ENCODE measurements around the gene KRTAP5-6. TPM values are rescaled to one million over a fixed set of nuclear protein-coding genes. Genes with fewer than 3 reads are reported as not detected.
A peak's percentile ranks its signal among the peaks of the same experiment; 100 is the strongest.
"Not testable (repeated sequence)": the region's sequence is repeated elsewhere in the genome, so short reads cannot be mapped to it uniquely, and the experiment has no call there.

The KRTAP5-6 gene
- total RNA-seq, 1 experiment from 2014 or later: not detected

DNA sequence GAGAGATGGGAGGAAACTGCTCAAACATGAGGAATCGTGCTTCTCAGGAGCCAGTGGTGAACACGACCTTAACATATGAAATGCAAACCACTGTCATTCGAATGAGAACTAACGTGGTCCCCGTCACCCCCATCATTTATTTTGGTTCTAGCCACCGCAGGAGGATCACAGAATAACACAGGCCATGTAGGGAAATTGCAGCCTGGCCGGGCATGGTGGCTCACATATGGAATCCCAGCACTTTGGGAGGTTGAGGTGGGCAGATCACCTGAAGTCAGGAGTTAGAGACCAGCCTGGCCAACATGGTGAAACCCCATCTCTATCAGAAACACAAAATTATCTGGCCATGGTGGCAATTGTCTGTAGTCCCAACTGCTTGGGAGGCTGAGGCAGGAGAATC, 40.3 kb upstream of the KRTAP5-6 start:
- DNase-seq: no peak
- no peaks in the 10 kb centered on the region for H3K9me3 ChIP-seq
- H3K27me3 ChIP-seq: no peaks in the 10 kb centered on the region
- H3K36me3 ChIP-seq: no peaks in the 10 kb centered on the region
- H3K4me3 ChIP-seq: no peak overlapping the region

DNA sequence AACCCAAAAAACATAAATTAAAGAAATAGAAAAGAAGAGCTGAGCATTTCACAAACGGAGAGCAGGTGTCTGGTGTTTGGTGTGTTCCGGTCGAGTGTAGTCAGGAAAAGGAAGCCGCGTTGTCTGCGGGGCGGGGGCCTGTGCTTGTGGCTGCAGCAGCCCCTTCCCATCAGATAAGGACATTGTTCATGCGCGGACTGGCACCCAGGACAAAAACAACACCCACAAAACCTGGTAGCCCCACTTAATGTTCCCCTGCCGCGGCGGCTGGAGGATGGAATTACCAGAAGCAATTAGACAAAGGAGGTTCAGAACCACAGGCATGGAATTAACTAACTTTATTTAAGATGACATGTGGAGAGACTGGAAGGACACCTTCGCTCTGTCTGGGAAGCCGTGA, 37.5 kb upstream of the KRTAP5-6 start:
- H3K9me3 ChIP-seq: no peaks in the 10 kb centered on the region
- H3K4me3 ChIP-seq: no peak overlapping the region
- DNase-seq: no peak
- H3K36me3 ChIP-seq: no peaks in the 10 kb centered on the region
- no peaks in the 10 kb centered on the region for H3K27me3 ChIP-seq

DNA sequence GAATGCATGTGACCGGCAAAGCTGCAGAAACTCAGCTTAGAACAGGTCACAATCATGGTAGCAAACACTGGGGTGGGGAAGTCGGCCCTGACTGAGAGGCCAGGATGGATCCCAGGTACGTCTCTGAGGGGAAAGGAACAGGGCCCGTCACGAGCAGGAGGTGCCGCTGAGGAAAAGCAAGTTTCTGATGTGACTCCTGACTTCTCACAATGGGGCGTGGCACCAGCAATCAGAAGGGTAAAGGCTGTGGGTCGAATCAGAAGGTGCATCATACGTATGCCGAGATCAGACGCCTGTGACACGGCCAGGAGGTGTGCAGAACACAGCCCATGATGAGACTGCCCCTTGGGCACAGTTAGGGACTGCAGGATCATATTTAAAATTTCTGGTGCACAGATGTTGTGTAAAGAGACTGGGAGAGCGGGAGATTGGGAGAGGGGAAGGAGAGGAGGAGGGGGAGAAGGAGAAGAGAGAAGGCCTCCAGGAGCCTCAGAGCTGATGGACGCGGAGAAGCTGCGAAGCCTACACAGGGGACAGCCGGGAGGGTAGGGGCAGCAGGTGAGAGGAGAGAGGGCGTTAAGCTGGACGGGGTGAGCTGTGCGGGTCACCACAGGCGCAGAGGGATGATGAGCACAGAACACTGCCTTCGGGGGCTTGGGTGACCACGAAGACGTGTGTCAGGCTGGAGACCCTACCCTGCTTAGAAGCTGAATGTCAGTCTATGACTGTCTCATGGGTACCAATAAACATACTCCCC, 36.7 kb upstream of the KRTAP5-6 start:
- no peaks in the 10 kb centered on the region for H3K36me3 ChIP-seq
- H3K27me3 ChIP-seq: no peaks in the 10 kb centered on the region
- H3K4me3 ChIP-seq: no peak overlapping the region
- H3K9me3 ChIP-seq: no peaks in the 10 kb centered on the region
- no peak for DNase-seq

DNA sequence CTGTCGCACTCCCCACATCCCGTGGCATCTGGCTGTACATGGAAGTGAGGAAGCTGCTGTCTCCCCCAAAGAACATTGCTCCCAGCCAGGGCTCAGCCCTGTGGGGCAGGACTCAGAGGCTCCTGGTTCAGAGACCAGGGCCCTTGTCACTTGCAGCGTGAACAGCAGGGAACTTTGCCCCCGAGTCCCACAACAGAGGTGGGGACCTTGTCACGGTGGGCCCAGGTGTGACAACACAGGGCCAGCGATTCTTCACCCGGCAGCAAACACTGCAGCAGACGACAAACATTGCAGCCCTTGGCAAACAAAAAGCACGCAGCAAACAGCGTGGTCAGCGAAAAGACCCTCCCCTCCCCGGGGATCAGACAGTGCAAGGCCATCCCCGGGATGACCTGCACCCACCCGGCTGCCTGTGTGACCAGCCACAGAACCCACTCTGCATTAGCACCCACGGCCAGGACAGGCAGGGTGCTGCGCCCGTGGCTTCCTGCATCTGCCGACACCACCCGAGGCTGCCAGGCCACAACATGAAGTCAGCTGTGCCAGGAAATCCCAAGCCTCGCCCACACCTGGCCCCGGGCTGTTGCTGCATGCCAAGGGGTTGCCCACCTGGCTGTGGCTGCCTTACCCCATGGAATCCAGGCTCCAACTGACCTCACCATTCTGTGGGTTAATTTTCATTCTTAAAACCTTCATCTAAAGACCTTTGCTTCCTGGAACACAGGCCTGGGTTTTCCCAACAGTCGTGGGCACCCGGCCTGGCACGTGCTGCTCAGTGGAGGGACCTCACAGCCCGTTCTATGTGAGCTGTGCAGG, 35.3 kb upstream of the KRTAP5-6 start:
- DNase-seq, H3K9me3 ChIP-seq, H3K27me3 ChIP-seq, H3K4me3 ChIP-seq, H3K36me3 ChIP-seq: not testable (repeated sequence)

DNA sequence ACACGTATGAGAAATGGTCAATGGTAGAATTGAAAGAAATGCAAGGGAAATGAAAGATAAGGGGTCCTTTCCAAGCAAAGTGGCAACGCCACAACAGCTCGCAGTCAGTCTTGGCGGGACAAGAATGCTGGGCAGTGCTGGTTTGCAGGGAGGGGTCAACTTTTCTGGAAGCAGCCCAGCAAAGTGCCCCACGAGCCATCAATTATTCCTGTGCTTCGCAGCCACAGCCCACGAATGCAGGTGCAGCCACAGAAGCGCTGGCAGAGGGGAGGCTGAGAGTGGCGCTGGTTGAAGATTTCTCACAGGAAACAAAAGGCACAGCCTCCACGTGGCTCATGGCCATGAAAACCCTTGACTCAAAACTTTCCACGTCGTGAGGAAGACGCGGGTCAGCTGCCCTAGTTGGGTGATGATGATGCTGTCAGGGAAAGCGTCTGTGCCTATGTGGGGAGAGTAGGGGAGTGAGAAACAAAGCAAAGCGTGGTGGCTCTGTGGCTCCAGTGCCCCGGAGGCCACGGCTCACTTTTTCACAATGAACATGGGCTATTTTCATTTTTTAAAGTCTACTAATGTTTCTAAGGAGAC, 34.2 kb upstream of the KRTAP5-6 start:
- not testable (repeated sequence) for H3K36me3 ChIP-seq, H3K4me3 ChIP-seq, H3K27me3 ChIP-seq, H3K9me3 ChIP-seq, DNase-seq

DNA sequence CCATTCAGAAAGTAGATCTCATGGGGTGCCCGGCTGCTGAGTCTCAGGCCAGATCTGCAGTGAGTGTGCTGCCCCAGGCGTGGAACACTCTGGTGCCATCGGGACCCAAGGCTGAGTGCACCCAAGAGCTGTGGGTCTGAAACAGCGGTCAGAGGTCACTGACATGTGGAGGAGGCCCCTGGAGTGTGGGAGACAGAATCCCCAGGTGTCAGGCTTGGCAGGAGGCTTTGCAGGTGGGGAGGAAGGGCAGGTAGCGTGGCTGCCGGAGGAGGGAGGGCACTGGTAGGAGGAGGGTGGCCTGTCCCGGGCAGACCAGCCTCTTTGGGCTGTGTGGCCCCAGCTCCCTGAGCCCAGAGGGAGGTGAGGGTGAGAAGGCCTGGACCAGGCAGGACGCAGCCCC, 31.7 kb upstream of the KRTAP5-6 start:
- no peak overlapping the region for H3K4me3 ChIP-seq
- DNase-seq: no peak
- H3K27me3 ChIP-seq: peaks cover 11% of the 10 kb centered on the region; the same call in 1 of the 2 replicates
- no peaks in the 10 kb centered on the region for H3K36me3 ChIP-seq
- no peaks in the 10 kb centered on the region for H3K9me3 ChIP-seq

DNA sequence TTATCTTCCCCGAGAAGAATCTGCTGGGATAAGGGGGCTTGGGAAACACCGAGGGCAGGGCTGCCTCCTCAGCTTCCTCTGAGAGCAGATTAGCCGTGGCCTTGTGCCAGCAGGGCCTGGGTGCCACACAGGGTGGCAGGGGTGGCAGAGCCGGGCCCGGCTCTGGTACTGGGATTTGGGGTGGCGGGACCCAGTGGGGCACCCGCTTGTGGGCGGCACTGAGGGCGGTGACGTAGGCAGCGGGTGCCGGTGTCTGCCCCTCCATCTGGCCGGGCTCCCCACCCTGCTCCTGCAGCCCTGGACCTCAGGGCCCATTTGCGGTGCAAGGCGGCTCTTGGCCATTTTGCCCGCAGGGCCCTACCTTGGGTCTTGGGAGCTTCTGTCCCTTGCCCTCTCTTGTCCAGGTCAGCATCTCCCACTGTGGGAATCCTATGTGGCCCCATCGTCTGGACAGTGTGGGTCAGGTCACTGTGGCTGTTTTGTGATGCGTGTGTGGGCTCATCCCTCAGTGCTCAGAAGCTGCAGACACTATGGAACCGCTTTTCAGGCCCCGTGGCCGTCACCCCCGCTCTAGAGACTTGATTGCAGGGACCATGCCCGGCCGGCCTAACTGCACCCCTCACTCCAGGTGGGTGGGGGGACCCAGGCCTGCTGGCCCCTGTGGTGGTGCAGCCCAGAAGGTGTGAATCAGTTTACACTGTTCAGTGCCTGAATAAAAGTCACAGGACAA, 29.7 kb upstream of the KRTAP5-6 start:
- DNase-seq: no peak
- Histone ChIP-seq H3K9me3 (no peaks in the 10 kb centered on the region), H3K27me3 (peaks cover 13% of the 10 kb centered on the region), H3K4me3 (no peak overlapping the region), H3K36me3 (no peaks in the 10 kb centered on the region)

DNA sequence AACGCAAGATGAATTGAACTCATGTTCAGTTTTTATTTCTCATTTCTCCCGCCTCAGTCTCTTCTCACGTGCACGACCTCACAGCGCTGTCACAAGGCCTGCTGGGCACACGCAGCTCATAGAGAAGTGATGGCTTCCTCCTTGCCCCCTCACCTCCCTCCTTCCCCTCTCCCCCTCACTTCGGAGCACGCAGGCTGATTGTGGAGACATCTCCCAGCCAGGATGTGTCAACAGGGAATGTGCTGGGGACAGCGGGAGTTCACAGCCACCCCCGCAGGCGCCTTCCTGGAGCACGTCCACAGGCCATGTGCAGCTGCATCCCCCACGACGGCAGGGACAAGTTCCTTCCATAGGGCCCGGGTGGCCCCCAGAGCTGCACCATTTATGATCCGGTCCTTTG, 29.1 kb upstream of the KRTAP5-6 start:
- no peaks in the 10 kb centered on the region for H3K9me3 ChIP-seq
- H3K4me3 ChIP-seq: no peak overlapping the region
- DNase-seq: no peak
- peaks cover 18% of the 10 kb centered on the region for H3K27me3 ChIP-seq
- no peaks in the 10 kb centered on the region for H3K36me3 ChIP-seq

DNA sequence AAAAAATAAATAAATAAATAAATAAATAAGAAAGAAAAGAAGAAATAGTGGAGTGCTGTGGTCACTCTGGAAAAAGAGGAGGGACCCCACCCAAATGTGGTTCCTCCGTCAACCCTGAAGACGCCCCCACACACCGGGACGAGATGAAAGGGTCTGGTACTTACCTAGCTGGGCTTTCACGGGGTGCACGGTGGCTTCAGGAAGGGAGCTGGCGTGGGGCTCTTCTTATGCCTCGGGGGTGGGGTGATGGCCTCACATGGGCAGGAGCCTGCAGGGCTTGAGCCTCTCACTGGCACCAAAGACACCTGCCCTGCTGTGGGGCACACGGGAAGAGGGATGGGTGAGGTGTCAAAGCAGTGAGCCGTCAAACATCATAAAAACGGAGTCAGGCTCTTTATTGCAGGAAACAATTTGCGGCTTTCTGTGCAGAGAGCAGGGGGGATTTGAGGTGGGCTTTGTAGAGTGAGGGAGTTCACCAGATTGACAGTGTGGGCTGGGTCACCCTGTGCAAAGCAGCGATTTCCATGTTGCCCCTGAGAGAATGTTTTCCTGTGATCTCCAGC, 28.0 kb upstream of the KRTAP5-6 start:
- peaks cover 28% of the 10 kb centered on the region for H3K27me3 ChIP-seq
- no peak for DNase-seq
- H3K36me3 ChIP-seq: no peaks in the 10 kb centered on the region
- H3K4me3 ChIP-seq: no peak overlapping the region
- no peaks in the 10 kb centered on the region for H3K9me3 ChIP-seq

DNA sequence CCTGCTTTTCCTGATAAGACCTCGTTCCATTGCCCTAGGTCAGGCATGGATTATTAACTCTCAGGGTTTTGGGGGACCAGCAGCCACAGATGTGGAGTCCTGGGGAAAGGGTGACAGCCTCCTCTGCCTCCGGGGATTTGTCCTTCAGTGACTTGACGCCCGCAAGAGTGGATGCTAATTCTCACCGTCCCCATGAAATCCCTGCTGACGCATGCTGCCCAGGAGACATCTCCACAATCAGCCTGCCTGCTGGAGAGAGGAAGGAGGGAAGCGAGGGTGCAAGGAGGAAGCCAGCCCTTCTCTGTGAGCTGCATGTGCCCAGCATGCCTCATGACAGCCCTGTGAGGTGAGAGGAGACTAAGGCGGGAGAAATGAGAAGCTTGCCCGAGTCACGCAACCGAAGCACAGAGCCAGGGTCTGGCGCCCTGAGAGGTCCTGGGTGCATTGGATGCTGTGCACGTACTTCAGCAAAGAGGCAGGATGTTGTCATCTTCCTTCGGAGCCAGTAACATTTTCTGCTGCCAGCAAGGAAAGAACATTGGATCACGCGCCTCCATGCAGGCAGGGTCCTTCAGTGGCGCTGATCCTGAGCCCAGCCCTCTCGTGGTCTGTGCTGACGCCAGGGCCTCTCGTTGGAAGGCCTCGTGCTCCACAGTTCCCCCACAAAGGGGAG, 27.3 kb upstream of the KRTAP5-6 start:
- H3K27me3 ChIP-seq: peaks cover 32% of the 10 kb centered on the region
- H3K9me3 ChIP-seq: no peaks in the 10 kb centered on the region
- no peak overlapping the region for H3K4me3 ChIP-seq
- DNase-seq: peak; percentile 18
- no peaks in the 10 kb centered on the region for H3K36me3 ChIP-seq

DNA sequence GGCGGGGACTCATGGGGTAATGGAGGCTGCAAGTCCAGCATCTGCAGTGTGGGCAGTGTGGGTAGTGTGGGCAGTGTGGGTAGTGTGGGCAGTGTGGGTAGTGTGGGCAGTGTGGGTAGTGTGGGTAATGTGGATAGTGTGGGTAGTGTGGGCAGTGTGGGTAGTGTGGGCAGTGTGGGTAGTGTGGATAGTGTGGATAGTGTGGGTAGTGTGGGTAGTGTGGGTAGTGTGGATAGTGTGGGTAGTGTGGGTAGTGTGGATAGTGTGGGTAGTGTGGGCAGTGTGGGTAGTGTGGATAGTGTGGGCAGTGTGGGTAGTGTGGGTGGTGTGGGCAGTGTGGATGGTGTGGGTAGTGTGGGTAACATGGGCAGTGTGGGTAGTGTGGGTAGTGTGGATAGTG, 26.5 kb upstream of the KRTAP5-6 start:
- not testable (repeated sequence) for DNase-seq

DNA sequence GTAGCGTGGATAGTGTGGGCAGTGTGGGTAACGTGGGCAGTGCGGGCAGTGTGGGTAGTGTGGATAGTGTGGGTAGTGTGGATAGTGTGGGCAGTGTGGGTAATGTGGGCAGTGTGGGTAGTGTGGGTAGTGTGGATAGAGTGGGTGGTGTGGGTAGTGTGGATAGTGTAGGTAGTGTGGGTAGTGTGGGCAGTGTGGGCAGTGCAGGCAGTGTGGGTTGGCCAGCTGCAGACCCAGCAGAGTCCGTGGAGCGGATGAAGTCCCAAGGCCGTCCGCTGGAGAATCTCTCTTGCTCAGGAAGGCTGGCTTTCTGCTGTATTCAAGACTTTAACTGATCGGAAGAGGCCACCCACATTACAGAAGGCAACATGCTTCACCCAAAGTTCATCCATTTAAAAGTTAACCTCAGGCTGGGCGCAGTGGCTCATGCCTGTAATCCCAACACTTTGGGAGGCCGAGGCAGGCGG, 26.1 kb upstream of the KRTAP5-6 start:
- Histone ChIP-seq H3K4me3 (no peak overlapping the region), H3K9me3 (no peaks in the 10 kb centered on the region), H3K36me3 (no peaks in the 10 kb centered on the region), H3K27me3 (peaks cover 33% of the 10 kb centered on the region)
- DNase-seq: no peak

More for the DNA sequence above, 26.5 kb upstream of the KRTAP5-6 start:
- H3K4me3 ChIP-seq, H3K36me3 ChIP-seq, H3K9me3 ChIP-seq: not testable (repeated sequence)
- H3K27me3 ChIP-seq: peaks cover 32% of the 10 kb centered on the region

DNA sequence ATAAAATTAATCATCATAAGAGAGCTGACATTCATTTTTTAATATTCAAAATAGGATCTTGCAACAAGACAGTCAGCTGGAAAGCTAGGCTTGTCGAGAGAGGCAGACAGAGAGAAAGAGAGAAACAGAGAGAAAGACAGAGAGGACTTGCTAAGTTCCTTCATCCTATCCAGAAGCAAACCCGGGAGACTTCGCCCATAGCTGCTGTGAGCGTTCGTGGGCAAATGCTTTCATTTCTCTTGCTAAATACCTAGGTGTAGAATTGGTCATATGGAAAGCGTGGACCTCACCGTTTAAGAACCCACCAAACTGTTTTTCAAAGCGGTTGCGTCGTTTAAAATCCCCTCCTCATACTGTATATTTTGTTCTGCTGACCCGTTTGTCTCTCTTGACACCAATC, 25.3 kb upstream of the KRTAP5-6 start:
- Histone ChIP-seq H3K4me3 (no peak overlapping the region), H3K36me3 (no peaks in the 10 kb centered on the region), H3K9me3 (no peaks in the 10 kb centered on the region), H3K27me3 (peaks cover 40% of the 10 kb centered on the region)
- no peak for DNase-seq

DNA sequence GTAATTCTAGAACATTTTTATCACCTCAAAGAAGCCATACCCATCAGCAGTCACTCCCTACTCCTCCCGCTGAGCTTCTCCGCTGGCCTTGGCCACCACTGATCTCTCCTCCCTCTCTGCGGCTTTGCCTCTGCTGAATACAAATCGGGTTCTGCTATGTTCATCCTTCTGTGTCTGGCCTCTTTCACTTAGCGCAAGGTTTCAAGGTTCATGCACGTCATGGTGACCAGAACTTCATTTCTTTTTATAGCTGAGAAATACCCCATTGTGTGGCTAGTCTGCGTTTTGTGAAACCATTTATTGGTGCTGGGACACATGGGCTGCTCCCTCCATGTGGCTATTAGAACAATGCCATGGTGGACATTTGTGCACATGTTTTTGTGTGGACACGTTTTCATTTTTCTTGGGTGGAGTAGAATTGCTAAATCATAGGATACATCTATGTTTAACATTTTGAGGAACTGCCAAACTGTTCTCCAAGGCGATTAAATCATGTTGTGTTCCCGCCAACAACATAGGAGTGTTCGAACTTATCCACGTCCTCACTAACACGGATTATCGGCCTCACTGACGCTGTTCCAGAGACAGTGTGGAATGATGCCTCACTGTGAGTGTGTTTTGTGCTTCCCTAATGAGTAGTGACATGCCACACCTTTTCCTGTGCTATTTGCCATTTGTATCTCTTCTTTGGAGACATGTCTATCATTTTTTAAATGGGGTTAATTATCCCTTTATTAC, 24.2 kb upstream of the KRTAP5-6 start:
- Histone ChIP-seq H3K27me3 (peaks cover 45% of the 10 kb centered on the region), H3K9me3 (no peaks in the 10 kb centered on the region), H3K36me3 (no peaks in the 10 kb centered on the region), H3K4me3 (no peak overlapping the region)
- DNase-seq: no peak

DNA sequence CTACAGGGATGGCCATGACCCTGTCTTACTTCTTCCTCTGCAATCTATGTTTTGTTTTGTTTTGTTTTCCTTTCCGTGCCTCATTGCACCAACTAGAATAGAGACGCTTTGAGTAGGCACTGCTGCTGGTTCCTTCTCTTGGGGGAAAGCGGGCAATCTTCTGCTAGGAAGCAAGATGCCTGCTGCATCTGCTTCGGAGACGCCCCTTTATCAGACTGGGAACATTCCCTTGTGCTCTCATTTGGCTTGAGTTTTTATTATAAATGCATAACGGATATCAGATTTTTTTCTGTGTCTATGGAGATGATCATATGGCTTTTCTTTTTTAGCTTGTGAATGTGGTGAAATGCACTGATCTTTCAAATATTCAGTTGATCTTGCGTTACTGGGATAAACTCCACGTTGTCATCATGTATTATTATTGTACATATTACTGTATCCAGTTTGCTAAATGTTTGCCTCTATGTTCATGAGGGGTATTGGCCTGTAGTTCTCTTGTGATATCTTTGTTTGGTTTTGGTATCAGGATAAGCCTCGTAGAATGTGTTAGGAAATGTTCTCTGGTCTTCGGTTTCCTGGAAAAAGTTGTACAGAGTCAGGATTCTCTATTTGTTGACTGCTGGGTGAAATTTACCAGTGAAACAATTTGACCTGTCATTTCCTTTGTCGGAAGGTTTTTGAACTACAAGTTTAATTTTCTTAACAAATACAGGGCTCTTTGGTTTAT, 23.4 kb upstream of the KRTAP5-6 start:
- Histone ChIP-seq H3K9me3 (no peaks in the 10 kb centered on the region), H3K27me3 (peaks cover 43% of the 10 kb centered on the region), H3K36me3 (no peaks in the 10 kb centered on the region), H3K4me3 (no peak overlapping the region)
- no peak for DNase-seq

All from MG63 (cell line).